DOHH2 (cell line): ENCODE measurements around the gene RFPL2.

Experiments used
- H3F3A ChIP-seq: fragments of 200-600 bp; sonication (generic), shearing (Covaris generic); 2 replicates; pipeline ENCODE4 v1.6.0; 2016; ENCODE audit warnings: antibody characterized with exemption, mild to moderate bottlenecking; ENCODE audit not compliant: control insufficient read depth, insufficient read depth
- H3K27ac ChIP-seq: fragments of 200-600 bp; sonication (generic); 2 replicates; pipeline ENCODE4 v1.5.1; 2014; ENCODE audit warnings: low read depth, mild to moderate bottlenecking, low read length, moderate library complexity
- H3K27me3 ChIP-seq: fragments of 200-600 bp; sonication (generic); 2 replicates; pipeline ENCODE4 v1.6.1; 2014; ENCODE audit warnings: mild to moderate bottlenecking, low read length, mixed read lengths; ENCODE audit not compliant: control insufficient read depth
- H3K36me3 ChIP-seq: fragments of 200-600 bp; sonication (generic); 2 replicates; pipeline ENCODE4 v1.6.1; 2014; ENCODE audit warnings: mild to moderate bottlenecking, low read length, moderate library complexity, mixed read lengths; ENCODE audit not compliant: control insufficient read depth
- H3K4me1 ChIP-seq: fragments of 200-600 bp; sonication (generic); 2 replicates; pipeline ENCODE4 v1.6.1; 2014; ENCODE audit warnings: mild to moderate bottlenecking, low read length, mixed read lengths; ENCODE audit not compliant: control insufficient read depth
- H3K4me2 ChIP-seq: fragments of 200-600 bp; sonication (generic); 2 replicates; pipeline ENCODE4 v1.6.0; 2014; ENCODE audit warnings: mild to moderate bottlenecking, low read length, moderate library complexity
- H3K4me3 ChIP-seq: fragments of 200-600 bp; sonication (generic); 2 replicates; pipeline ENCODE4 v1.5.1; 2014; ENCODE audit warnings: mild to moderate bottlenecking, low read length, mixed read lengths
- H3K79me2 ChIP-seq: fragments of 200-600 bp; sonication (generic); 2 replicates; pipeline ENCODE4 v1.6.1; 2014; ENCODE audit warnings: mild to moderate bottlenecking, low read length, mixed read lengths; ENCODE audit not compliant: control insufficient read depth
- H3K9me2 ChIP-seq: fragments of 200-600 bp; sonication (generic); replicated peaks from 2 replicates; pipeline ENCODE4 v1.6.1; 2014; ENCODE audit warnings: mild to moderate bottlenecking, low read length, mixed read lengths; ENCODE audit not compliant: control insufficient read depth
- H3K9me3 ChIP-seq: fragments of 200-600 bp; sonication (generic); 2 replicates; pipeline ENCODE4 v1.6.1; 2014; ENCODE audit warnings: antibody characterized with exemption, low read length, mixed read lengths; ENCODE audit not compliant: control insufficient read depth, insufficient read depth
- H4K20me1 ChIP-seq: fragments of 200-600 bp; sonication (generic); 2 replicates; pipeline ENCODE4 v1.6.0; 2014; ENCODE audit warnings: low read depth, mild to moderate bottlenecking, antibody characterized with exemption, low read length, moderate library complexity; ENCODE audit not compliant: control insufficient read depth, insufficient read depth
- EZH2phosphoT487 ChIP-seq: fragments of 200-600 bp; sonication (generic); IDR thresholded peaks from 2 replicates; pipeline ENCODE4 v1.6.1; 2017; ENCODE audit warnings: borderline replicate concordance, mild to moderate bottlenecking, antibody characterized with exemption, low read length, moderate library complexity, mixed read lengths
- TF ChIP-seq, protein P1 (sequence below): fragments of 200-600 bp; sonication (generic); IDR thresholded peaks from one replicate; pipeline ENCODE4 v1.5.1; 2014; ENCODE audit warnings: antibody characterized with exemption, mild to moderate bottlenecking, low read depth, low read length; ENCODE audit not compliant: poor library complexity, severe bottlenecking

Gene RFPL2

GRCh38 chr22:32246166-32246565 is 41.3 kb upstream of the RFPL2 start:
- Histone ChIP-seq H3K79me2 (no peaks in the 10 kb centered on the region), H3K4me2 (no peak overlapping the region), H3K4me3 (no peak overlapping the region), H3K9me3 (no peaks in the 10 kb centered on the region), H3K9me2 (no peaks in the 10 kb centered on the region), H3K4me1 (no peaks in the 10 kb centered on the region), H3K27me3 (peaks cover 6% of the 10 kb centered on the region; the same call in 1 of the 2 replicates), H3F3A (no peaks in the 10 kb centered on the region), H3K36me3 (no peaks in the 10 kb centered on the region), H4K20me1 (no peaks in the 10 kb centered on the region), H3K27ac (no peak overlapping the region)
- no peak for TF ChIP-seq EZH2phosphoT487
- TF ChIP-seq, protein P1, sequence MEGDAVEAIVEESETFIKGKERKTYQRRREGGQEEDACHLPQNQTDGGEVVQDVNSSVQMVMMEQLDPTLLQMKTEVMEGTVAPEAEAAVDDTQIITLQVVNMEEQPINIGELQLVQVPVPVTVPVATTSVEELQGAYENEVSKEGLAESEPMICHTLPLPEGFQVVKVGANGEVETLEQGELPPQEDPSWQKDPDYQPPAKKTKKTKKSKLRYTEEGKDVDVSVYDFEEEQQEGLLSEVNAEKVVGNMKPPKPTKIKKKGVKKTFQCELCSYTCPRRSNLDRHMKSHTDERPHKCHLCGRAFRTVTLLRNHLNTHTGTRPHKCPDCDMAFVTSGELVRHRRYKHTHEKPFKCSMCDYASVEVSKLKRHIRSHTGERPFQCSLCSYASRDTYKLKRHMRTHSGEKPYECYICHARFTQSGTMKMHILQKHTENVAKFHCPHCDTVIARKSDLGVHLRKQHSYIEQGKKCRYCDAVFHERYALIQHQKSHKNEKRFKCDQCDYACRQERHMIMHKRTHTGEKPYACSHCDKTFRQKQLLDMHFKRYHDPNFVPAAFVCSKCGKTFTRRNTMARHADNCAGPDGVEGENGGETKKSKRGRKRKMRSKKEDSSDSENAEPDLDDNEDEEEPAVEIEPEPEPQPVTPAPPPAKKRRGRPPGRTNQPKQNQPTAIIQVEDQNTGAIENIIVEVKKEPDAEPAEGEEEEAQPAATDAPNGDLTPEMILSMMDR: no peak

DNA sequence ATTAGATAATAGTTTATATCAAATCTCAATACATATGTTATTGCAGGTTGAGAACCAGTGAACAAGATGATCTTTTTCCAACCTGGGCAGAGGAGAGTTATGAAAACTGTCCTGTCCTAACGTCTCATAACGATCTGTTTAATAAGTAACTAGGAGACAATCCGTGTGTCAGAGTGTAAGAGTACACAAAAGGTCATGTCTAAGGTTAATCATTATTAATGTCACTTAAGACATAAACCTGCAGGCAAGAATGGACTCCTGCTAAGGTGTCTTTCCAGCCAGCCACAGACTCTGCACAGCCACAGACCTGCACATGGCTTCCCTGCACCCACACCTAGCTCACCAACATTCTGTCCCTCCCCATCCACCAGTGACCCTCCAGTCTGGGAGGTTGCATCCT is 40.2 kb upstream of the RFPL2 start:
- H3K27me3 ChIP-seq: peaks cover 6% of the 10 kb centered on the region; the same call in 1 of the 2 replicates
- no peaks in the 10 kb centered on the region for H3K9me3 ChIP-seq
- no peaks in the 10 kb centered on the region for H3F3A ChIP-seq
- no peak overlapping the region for H3K4me2 ChIP-seq
- H3K4me1 ChIP-seq: no peaks in the 10 kb centered on the region
- H3K79me2 ChIP-seq: no peaks in the 10 kb centered on the region
- no peak overlapping the region for H3K4me3 ChIP-seq
- TF ChIP-seq EZH2phosphoT487: no peak
- no peaks in the 10 kb centered on the region for H3K9me2 ChIP-seq
- no peaks in the 10 kb centered on the region for H3K36me3 ChIP-seq
- H4K20me1 ChIP-seq: no peaks in the 10 kb centered on the region
- H3K27ac ChIP-seq: no peak overlapping the region

- peaks cover 6% of the 10 kb centered on the region; the same call in 1 of the 2 replicates for H3K27me3 ChIP-seq
- H3K27ac ChIP-seq: no peak overlapping the region
- H3K4me1 ChIP-seq: no peaks in the 10 kb centered on the region
- H4K20me1 ChIP-seq: no peaks in the 10 kb centered on the region
- no peaks in the 10 kb centered on the region for H3K9me2 ChIP-seq
- no peak for TF ChIP-seq EZH2phosphoT487
- TF ChIP-seq, protein P1: no peak
- no peaks in the 10 kb centered on the region for H3K9me3 ChIP-seq
- H3F3A ChIP-seq: no peaks in the 10 kb centered on the region
- no peaks in the 10 kb centered on the region for H3K79me2 ChIP-seq
- H3K36me3 ChIP-seq: no peaks in the 10 kb centered on the region
- no peak overlapping the region for H3K4me2 ChIP-seq
- H3K4me3 ChIP-seq: no peak overlapping the region
Observed at GRCh38 chr22:32244547-32244946, 39.7 kb upstream of the RFPL2 start.

- H3K4me3 ChIP-seq: no peak overlapping the region
- no peaks in the 10 kb centered on the region for H3K9me3 ChIP-seq
- no peaks in the 10 kb centered on the region for H3K36me3 ChIP-seq
- H4K20me1 ChIP-seq: no peaks in the 10 kb centered on the region
- H3K9me2 ChIP-seq: no peaks in the 10 kb centered on the region
- H3F3A ChIP-seq: no peaks in the 10 kb centered on the region
- no peaks in the 10 kb centered on the region for H3K4me1 ChIP-seq
- no peaks in the 10 kb centered on the region for H3K79me2 ChIP-seq
- peaks cover 3% of the 10 kb centered on the region; the same call in 1 of the 2 replicates for H3K27me3 ChIP-seq
- no peak overlapping the region for H3K4me2 ChIP-seq
- no peak overlapping the region for H3K27ac ChIP-seq
- no peak for TF ChIP-seq EZH2phosphoT487
- TF ChIP-seq, protein P1: no peak
Observed at GRCh38 chr22:32240461-32240860, 35.6 kb upstream of the RFPL2 start.
